HepG2 (cell line): Measurements from ENCODE around the gene CCDC116. TPM values are rescaled to one million over a fixed set of nuclear protein-coding genes. Genes with fewer than 3 reads are reported as not detected.

ENCODE experiments used
- BRCA1 ChIP-seq: sonication (generic); formaldehyde crosslinking; IDR thresholded peaks from 2 replicates; pipeline ENCODE4 v1.4.0; 2020; ENCODE audit warnings: missing genetic modification reagents
- ELF4 ChIP-seq: sonication (generic); formaldehyde crosslinking; IDR thresholded peaks from 2 replicates; pipeline ENCODE4 v1.5.0; 2020; ENCODE audit warnings: missing genetic modification reagents, mild to moderate bottlenecking, moderate library complexity, borderline replicate concordance
- HNF4A ChIP-seq: sonication (generic); formaldehyde crosslinking; IDR thresholded peaks from 2 replicates; pipeline ENCODE4 v1.4.0; 2020; ENCODE audit warnings: missing genetic modification reagents
- MEIS1 ChIP-seq: sonication (generic); formaldehyde crosslinking; IDR thresholded peaks from 2 replicates; pipeline ENCODE4 v1.9.0; 2021; ENCODE audit warnings: mild to moderate bottlenecking, missing genetic modification reagents, moderate library complexity, borderline replicate concordance
- NFRKB ChIP-seq: fragments of 450-650 bp; IDR thresholded peaks from 2 replicates; pipeline ENCODE4 v1.6.1; 2017
- POLR2A ChIP-seq, 2 experiments: IDR thresholded peaks; 2 replicates each; pipeline ENCODE4 v1.6.1; 2011; ENCODE audit warnings: low read depth in 2 of 2, low read length in 2 of 2, mild to moderate bottlenecking in 1 of 2, moderate library complexity in 1 of 2; ENCODE audit not compliant: insufficient read depth in 1 of 2
- RBM22 ChIP-seq: fragments of 200-400 bp; formaldehyde crosslinking; optimal IDR thresholded peaks from 2 replicates; pipeline ENCODE3; 2017; ENCODE audit warnings: mild to moderate bottlenecking, low read length, moderate library complexity
- SP4 ChIP-seq: sonication (generic); formaldehyde crosslinking; IDR thresholded peaks from 2 replicates; pipeline ENCODE4 v1.8.1; 2023; ENCODE audit warnings: mild to moderate bottlenecking, missing genetic modification reagents
- THAP7 ChIP-seq: sonication (generic); formaldehyde crosslinking; IDR thresholded peaks from 2 replicates; pipeline ENCODE4 v1.8.1; 2023; ENCODE audit warnings: mild to moderate bottlenecking, missing genetic modification reagents
- ZBTB7A ChIP-seq: sonication (generic); formaldehyde crosslinking; IDR thresholded peaks from 2 replicates; pipeline ENCODE4 v1.8.0; 2022; ENCODE audit warnings: mild to moderate bottlenecking, missing genetic modification reagents
- ZFX ChIP-seq: sonication (generic); formaldehyde crosslinking; IDR thresholded peaks from 2 replicates; pipeline ENCODE4 v1.4.0; 2020; ENCODE audit warnings: mild to moderate bottlenecking, low read depth, missing genetic modification reagents, moderate library complexity
- ZHX1 ChIP-seq: sonication (generic); formaldehyde crosslinking; IDR thresholded peaks from 2 replicates; pipeline ENCODE4 v1.8.1; 2022; ENCODE audit warnings: low read depth, mild to moderate bottlenecking, missing genetic modification reagents
- ZHX2 ChIP-seq, 2 experiments: sonication (generic) in 1 of 2; formaldehyde crosslinking in 1 of 2; IDR thresholded peaks; 2 replicates each; pipeline versions ENCODE4 v1.6.1 to v1.9.0; 2014 to 2022; ENCODE audit warnings: antibody characterized with exemption in 1 of 2, borderline replicate concordance in 1 of 2, inconsistent platforms in 1 of 2, low read depth in 1 of 2, missing genetic modification reagents in 1 of 2
- ZNF292 ChIP-seq: sonication (generic); formaldehyde crosslinking; IDR thresholded peaks from 2 replicates; pipeline ENCODE4 v1.8.1; 2022; ENCODE audit warnings: mild to moderate bottlenecking, low read depth, missing genetic modification reagents, borderline replicate concordance
- ZNF337 ChIP-seq: sonication (generic); formaldehyde crosslinking; IDR thresholded peaks from 2 replicates; pipeline ENCODE4 v1.5.1; 2020; ENCODE audit warnings: missing genetic modification reagents, low read depth, mild to moderate bottlenecking, borderline replicate concordance
- ZNF33B ChIP-seq: sonication (generic); formaldehyde crosslinking; IDR thresholded peaks from 2 replicates; pipeline ENCODE4 v1.5.1; 2020; ENCODE audit warnings: mild to moderate bottlenecking, missing genetic modification reagents
- ZNF430 ChIP-seq: sonication (generic); formaldehyde crosslinking; IDR thresholded peaks from 2 replicates; pipeline ENCODE4 v1.9.0; 2021; ENCODE audit warnings: mild to moderate bottlenecking, missing genetic modification reagents
- ZNF713 ChIP-seq: sonication (generic); formaldehyde crosslinking; IDR thresholded peaks from 2 replicates; pipeline ENCODE4 v1.4.0; 2020; ENCODE audit warnings: mild to moderate bottlenecking, missing genetic modification reagents
- ZNF747 ChIP-seq: sonication (generic); formaldehyde crosslinking; IDR thresholded peaks from 2 replicates; pipeline ENCODE4 v1.8.1; 2023; ENCODE audit warnings: missing genetic modification reagents, mild to moderate bottlenecking, borderline replicate concordance
- polyA plus RNA-seq, 8 experiments: library from polyadenylated mRNA; depleted of rRNA in 3 of 8; stranded (reverse) in 7 of 8; unstranded in 1 of 8; fragments of >200 nt; fragmentation: Illumina TruSeq in 4 of 8; extraction: Trizol in 4 of 8; gene quantifications; 2 replicates each; pipeline versions ENCODE4 v1.2.1 to v1.2.3, GENCODE V29; 2011 to 2016; ENCODE audit warnings: low read depth in 4 of 8, missing spikeins in 1 of 8, mixed read lengths in 1 of 8; ENCODE audit not compliant: insufficient read depth in 1 of 8
- total RNA-seq, 5 experiments: library from RNA; depleted of rRNA; stranded (reverse); fragments of >200 nt; fragmentation: Illumina TruSeq; extraction: Trizol; gene quantifications; 2 replicates each; pipeline ENCODE4 v1.2.3, GENCODE V29; 2016; ENCODE audit warnings: low read depth in 1 of 5

Gene CCDC116
- total and polyA plus RNA-seq, 2 of the 13 experiments (the other 11 are each of a cell fraction or from before 2014, with no cell fraction given) = 0.15 to 0.33 TPM

- TF ChIP-seq ZHX2 (IDR thresholded peaks at IDR 0.05; ENCODE audit: low read depth) (no peak), ZHX2 (CRISPR knock-in tag; IDR thresholded peaks at IDR 0.05; ENCODE audit: borderline replicate concordance) (no peak), HNF4A (no peak), ZNF33B (CRISPR knock-in tag) (no peak), BRCA1 (CRISPR knock-in tag) (no peak), RBM22 (peak; percentile 89), MEIS1 (CRISPR knock-in tag) (no peak), ELF4 (CRISPR knock-in tag) (no peak), NFRKB (no peak), POLR2A (IDR thresholded peaks at IDR 0.05; ENCODE audit: insufficient read depth in 1 of 2, low read depth in 2 of 2, low read length in 2 of 2) (peak; percentile 18 to 54; a peak in 1 of 4 replicates), ZBTB7A (no peak), ZNF747 (CRISPR knock-in tag) (no peak), ZNF292 (CRISPR knock-in tag) (no peak), ZNF713 (no peak), THAP7 (CRISPR knock-in tag) (no peak), ZNF337 (CRISPR knock-in tag) (no peak), ZFX (no peak), ZHX1 (CRISPR knock-in tag) (no peak), ZNF430 (CRISPR knock-in tag) (no peak), SP4 (CRISPR knock-in tag) (no peak)
Measured at GRCh38 chr22:21624880-21625791, 7.4 kb upstream of the CCDC116 start (continued).
